ENCODE results near the gene DOCK2.

Gene DOCK2

DNA sequence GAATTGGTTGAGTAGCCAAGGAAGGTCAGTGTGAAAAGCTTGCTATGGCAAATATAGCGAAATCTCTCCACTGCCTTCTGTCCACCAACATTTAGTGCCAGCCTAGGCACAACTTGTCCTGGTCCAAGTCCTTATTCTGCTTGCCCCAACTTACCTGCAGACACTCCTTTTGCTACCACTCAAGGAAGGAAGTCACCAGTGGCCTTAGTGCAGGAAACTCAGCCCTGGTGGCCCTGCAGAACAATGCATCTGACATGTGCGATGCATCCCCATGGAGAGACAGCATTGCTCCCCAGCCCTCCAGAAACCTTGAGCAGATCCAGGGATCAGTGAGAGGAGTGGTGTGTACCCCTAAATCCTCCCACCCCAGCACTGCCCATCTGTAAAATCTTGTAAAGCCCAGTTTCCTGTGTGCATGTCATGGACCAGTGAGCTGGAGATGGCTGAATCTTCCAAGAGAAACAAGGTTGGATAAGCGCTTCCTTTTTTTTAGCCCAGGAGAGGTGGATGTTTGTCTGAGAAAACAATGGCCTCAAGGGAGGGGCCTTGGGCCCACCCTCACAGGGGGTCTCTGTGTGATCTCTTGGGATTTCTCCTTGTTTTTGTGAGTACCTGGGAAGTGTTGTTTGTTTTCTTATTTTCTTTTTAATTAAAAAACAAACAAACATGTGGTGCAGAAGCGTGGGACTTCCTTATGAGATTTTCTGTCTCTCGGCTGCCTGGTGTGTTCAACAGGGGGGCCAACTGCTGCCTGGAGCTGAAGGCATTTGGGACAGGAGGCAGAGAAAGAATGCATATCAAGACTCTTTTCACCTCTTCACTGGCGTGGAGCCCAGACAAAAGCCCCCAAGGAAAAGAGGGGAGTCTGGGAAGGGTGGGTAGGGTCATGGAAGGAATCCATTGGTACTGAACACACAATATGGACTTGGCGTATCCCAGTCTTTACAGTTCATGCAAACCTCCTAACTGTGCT is 472.3 kb downstream of the DOCK2 start:
- no peak for DNase-seq

DNA sequence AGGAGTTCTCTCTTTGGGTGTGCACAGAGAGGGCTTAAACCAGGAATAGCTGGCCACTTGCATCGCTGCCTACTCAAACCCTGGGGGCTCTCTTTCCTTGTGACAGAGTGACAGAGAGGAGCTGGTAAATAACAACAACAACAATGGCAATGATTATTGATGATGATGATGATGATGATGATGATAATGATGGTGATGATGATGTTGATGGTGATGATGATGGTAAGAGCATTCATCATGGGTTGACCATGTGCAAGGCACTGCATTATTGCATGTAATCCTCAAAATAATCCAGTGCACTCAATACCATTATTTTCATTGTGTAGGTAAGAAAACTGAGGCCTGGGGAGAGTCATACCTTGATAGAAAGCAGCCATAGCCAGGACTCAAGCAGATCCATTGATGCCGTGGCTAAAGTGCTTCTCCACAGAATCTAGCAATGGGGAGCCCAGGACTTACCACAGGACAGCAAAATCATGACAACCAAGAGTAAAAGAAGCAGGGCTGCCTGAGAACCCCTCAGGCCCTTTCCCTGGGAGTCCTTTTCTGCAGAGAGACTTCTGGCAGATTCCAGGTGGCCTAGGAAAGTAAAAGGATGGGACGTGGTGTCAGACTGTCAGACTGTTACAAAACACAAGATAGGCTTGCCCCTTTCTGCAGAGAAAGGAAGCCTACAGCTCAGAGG is 473.5 kb downstream of the DOCK2 start:
- no peak for DNase-seq

DNA sequence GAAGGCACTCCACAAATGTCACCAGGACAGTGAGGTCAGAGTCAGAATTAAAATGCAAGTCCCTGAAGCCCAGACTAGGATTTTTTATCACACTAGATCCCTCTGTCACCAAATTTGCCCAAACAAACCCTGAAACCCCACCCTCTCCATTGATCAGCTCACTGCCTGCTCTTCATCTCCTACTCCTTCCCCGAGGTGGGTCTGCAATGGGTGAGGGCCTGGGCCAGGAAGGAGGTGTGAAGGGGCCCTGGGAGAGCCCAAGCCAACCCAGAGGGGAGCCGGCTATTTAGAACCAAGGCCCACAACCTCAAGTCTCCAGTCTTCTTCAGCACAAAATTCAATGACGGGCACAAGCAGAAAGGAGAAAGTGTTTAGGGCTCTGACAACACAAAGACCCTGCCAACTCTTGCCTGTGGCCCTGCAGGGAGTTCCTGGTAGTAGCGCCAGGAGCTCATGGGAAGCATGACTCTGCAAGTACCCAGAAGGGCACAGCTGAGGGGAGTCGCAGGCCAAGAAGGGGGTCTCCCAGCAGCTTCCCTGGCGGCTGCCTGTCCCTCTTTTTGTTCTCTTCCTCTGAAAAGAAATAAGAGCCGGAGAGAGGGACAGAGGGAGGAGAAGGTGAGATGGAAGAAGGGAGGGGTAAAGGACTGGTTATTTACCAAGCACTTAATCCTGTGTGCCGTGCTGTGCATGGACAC is 474.2 kb downstream of the DOCK2 start:
- no peak for DNase-seq

DNA sequence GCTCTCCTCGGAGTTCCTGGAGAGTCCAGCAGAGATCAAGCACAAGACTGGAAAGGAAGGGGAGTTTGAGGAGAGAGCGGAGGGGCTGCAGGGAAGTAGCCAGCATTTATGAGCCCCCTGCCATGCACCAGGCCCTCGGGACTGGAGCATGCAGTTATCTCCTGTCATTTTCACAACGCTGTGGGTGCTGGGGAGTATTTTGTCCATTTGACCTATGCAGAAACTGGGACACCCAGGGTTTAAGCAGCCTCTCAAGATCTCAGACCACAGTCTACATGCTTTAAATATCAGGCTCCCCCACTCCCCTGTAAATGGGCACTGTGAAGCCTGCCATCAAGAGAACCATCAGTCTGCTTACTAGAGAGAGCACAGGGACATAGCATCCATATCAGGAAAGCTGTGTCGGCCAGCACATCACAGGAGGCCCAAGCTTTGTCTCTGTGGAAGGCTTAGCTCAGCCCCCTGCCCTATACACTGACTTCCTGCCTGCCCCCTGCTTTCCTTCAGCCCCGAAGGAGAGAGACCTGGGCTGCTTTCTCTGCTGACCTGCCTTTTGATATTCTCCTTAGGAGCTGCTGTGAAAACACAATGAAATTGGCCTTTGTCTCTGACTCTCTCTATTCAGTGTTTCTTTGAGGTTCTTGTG is 475.9 kb downstream of the DOCK2 start:
- DNase-seq = no peak

DNA sequence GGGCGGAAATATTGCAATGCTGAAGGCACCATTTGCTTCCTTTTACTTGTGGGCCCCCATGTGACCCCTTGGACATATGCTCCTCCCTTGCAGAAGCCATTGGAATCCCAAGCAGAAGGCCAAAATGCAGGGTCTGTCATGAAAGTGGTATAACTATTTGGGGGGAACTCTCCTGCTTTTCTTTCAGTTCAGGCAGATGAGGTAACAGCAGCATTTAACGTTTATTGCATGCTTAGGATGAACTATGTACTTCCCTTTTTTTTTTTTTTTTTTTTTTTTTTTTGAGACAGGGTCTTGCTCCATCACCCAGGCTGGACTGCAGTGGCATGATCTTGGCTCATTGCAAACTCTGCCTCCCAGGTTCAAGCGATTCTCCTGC is 476.4 kb downstream of the DOCK2 start:
- DNase-seq = no peak

DNA sequence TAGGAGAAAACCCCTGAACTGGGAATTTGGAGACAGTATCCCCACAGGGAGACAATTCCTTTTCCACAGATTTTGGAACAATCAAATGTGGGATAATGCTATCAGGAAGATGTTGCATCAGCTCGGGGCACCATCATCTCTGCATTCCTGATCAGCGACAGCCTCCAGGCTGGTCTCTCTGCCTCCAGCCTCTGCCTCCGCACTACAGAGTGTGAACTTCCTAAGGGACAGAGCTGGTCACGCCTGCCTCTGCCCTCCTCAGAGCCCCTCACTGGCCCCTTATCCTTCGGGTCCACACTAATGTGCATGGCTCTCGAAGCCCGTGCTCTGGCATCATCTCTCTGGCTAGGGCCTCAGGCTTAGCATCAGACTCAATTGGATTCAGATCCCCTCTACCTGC is 477.2 kb downstream of the DOCK2 start:
- DNase-seq = no peak

DNA sequence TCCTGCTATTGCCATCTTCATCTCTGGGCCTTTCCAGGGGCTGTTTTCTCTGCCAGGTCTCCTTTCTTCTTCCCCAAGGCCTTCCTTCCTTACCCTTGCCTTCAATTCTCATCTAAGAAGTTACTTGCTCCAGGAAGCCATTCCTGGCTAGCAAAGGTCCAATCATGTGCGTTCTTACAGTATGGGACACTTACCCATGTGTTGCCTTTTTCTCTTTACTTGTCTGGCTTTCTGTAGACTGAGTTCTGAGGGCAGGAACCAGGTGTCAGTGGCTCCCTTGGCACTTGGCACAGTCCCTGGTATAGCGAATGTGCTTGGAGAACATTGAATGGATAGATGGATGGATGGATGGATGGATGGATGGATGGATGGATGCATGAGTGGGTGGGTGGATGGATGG is 478.9 kb downstream of the DOCK2 start:
- no peak for DNase-seq

DNA sequence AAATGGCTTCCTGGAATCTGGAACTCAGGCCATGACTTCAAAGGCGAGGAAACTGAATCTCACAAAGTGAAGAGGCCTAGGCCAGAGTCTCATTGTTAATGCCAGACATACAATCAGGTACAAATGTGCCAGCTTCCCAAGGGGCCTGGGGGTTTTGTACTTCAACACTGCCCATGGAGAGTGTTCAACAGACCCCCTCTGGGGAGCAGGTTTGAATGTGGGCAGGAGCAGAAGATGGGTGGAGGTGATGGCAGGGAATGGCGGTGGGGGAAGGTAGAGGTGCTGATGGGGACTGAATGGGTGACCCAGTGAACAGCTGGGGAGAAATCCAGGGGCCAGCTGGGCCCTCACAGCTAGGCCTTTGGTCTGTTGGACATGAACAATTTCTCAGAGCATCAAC is 480.7 kb downstream of the DOCK2 start:
- no peak for DNase-seq

DNA sequence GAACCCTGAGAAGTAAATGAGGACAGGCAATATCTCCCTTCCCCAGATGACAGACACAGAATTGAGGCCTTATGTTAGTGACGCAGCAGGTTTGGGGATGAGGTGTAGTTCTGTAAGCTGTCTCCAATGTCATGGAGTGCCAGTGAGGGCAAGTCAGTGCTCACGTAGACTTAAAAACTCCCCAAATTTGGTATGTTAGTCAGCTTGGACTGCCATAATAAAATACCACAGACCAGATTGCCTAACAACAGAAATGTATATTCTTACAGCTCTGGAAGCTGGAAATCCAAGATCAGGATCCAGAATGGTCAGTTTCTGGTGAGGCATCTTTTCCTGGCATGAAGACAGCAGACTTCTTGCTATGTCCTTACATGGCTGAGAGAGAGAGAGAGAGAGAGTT is 483.5 kb downstream of the DOCK2 start:
- DNase-seq = no peak

DNA sequence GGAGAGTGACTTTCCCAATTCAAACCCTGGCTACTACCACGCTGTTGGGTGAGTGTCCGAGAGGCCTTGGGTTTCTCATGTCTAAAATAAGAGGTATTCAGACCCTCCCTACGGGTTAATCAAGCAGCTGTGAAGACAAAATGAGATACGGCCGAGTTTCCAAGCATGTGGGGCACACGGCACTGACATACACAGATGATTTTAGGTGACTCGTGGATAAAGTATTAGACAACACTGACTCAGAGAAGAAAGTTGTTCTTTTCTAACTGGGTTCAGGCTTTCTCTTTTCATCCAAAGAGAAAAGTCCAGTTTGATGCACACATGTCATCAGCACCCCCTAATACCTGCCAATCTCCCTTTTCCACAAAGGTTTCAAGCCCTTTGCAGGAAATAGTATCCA is 484.2 kb downstream of the DOCK2 start:
- no peak for DNase-seq

DNA sequence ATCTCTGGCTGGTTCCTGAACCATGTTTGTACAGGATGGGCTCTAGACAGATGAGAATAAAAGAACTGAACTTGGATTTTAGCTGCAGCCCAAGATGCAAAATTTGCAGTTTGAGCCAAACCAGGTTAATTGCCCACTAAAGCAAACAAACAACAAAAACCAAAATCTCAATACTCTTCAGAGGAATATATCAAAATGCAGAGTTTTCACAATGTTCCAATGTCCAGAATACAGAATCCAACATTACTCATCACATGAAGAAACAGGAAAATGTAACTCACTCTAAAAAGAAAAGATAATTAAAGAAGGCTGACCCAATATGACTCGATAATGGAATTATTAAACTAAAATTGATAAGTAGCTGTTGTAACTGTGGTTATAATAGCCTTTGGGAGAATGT is 489.0 kb downstream of the DOCK2 start:
- DNase-seq = no peak

DNA sequence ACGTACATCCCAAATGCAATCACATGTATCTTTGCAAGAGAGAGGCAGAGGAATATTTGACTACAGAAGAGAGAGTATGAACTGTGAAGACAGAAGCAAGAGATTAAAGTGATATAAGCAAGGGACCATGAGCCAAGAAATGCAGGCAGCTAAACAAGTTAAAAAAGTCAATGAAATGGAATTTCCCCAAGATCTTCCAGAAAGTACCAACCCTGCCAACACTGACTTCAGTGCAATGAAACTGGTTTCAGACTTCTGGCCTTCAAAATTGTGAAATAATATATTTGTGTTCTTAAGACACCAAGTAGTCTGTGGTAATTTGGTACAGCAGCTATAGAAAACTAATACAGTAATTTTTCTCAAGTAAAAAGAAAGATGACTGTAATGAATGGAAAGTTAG is 489.6 kb downstream of the DOCK2 start:
- no peak for DNase-seq

DNA sequence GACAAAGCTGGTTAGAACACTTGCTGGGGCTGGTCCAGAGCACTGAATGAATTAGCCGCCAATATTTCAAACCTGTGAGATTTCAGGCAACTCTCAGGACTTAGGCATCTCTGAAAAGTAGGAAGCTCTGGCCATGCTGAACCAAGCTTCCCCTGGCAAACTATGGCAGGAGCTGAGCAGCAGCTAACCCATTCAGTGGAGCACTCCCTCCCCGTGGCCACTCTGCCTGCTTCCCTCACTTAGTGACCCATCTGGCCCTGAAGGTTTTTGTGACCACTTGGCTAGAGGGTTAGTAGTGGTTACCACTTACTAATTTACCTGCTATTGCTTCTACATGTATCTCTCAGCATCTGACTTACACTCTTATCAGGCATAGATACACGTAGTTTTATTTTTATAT is 494.2 kb downstream of the DOCK2 start:
- no peak for DNase-seq

DNA sequence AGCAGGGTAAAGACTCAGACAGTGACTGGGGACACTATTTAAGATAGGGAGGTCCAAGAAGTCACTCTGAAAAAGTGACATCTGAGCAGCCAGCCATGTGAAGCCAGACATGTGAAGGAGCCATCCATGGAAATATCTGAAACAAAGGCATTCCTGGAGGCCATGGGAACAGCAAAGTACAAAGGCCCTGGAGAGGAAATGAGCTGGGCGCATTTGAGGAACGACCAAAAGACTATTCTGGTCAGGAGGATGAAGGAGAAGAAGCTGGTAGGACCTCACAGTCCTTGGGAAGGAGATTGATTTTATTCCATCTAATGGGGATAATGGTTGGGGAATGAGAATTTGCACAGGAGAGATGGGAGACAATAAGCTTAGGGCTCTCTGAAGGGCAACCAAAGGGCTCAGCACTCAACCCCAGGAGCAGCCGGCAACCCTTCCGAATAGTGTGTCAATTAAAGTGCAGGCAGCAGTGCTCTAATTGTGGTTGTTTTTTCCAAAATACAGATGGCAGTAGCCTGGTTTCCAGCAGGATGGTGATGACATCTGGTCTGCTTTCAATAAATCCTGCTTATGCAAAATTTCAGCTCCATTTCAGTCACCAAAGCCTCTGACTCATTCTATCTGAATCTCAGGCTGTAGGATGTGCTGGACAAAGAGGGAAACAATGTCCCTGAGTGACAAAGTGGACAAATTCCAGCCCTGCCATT is 495.3 kb downstream of the DOCK2 start:
- no peak for DNase-seq

All from activated T-cell treated with anti-CD3 and anti-CD28 coated beads, Interleukin-2, amount 50 U/mL, for 1 hour (primary cell).